Naive B cell (primary cell): ENCODE data around the gene IFNA5. TPM values are rescaled to one million over a fixed set of nuclear protein-coding genes. Genes with fewer than 3 reads are reported as not detected.
A peak's percentile ranks its signal among the peaks of the same experiment; 100 is the strongest.

Source experiments
- ATAC-seq, 2 donors: fragments of 150-1000 bp; cut with Tn5 transposase; 2 replicates each; pipeline ENCODE4 v1.10.0; 2021; ENCODE audit warnings: low read depth in 2 of 2, mild to moderate bottlenecking in 2 of 2, moderate library complexity in 2 of 2
- DNase-seq: peaks from one replicate; pipeline ENCODE4 v3.0.0; 2022
- H3K27ac Mint-ChIP-seq, 6 donors: one replicate each; pipeline ENCODE4 v1.8.0; 2020 to 2022; ENCODE audit warnings: mild to moderate bottlenecking in 6 of 6, mixed read lengths in 6 of 6, moderate library complexity in 5 of 6, inconsistent platforms in 2 of 6
- H3K27me3 Mint-ChIP-seq, 3 donors: one replicate each; pipeline ENCODE4 v1.8.0; 2021 to 2022; ENCODE audit warnings: mixed read lengths in 3 of 3, mild to moderate bottlenecking in 1 of 3
- H3K36me3 Mint-ChIP-seq, 2 donors: one replicate each; pipeline ENCODE4 v1.8.0; 2020 to 2022; ENCODE audit warnings: mixed read lengths in 2 of 2, inconsistent platforms in 1 of 2, mild to moderate bottlenecking in 1 of 2
- H3K4me1 Mint-ChIP-seq, 3 donors: one replicate each; pipeline ENCODE4 v1.8.0; 2020 to 2022; ENCODE audit warnings: mixed read lengths in 3 of 3, inconsistent platforms in 1 of 3, mild to moderate bottlenecking in 1 of 3, moderate library complexity in 1 of 3
- H3K4me3 Mint-ChIP-seq, 8 donors: one replicate each; pipeline ENCODE4 v1.8.0; 2020 to 2022; ENCODE audit warnings: mild to moderate bottlenecking in 8 of 8, mixed read lengths in 8 of 8, moderate library complexity in 8 of 8, inconsistent platforms in 2 of 8
- H3K9me3 Mint-ChIP-seq, 7 donors: one replicate each; pipeline ENCODE4 v1.8.0; 2020 to 2022; ENCODE audit warnings: mixed read lengths in 7 of 7, mild to moderate bottlenecking in 5 of 7, inconsistent platforms in 2 of 7, moderate library complexity in 1 of 7
- polyA plus RNA-seq, 6 donors: library from polyadenylated mRNA; unstranded; fragments of 300-500 nt; fragmentation: Illumina TruSeq; gene quantifications; one replicate each; pipeline ENCODE4 v1.2.3, GENCODE V29; 2021; ENCODE audit warnings: low read depth in 6 of 6

IFNA5 gene
- not detected for polyA plus RNA-seq

- DNase-seq: no peak
Measured at GRCh38 chr9:21305213-21305612, at the start of gene IFNA5. Gene IFNA5, minus strand, starts transcription at chr9:21305313. Its CDS starts 57 bp downstream, at chr9:21305256.

GRCh38 chr9:21350787-21351186 lies 45.7 kb upstream of the IFNA5 start, which contains the start of gene IFNA6:
Gene IFNA6, minus strand, starts transcription at chr9:21350887. Its CDS starts 0 bp downstream, at chr9:21350887.
- no peaks in the 10 kb centered on the region for H3K4me1 Mint-ChIP-seq
- ATAC-seq (no peak), DNase-seq (no peak)
- no peak within 1 kb of the TSS for H3K4me3 Mint-ChIP-seq
- H3K9me3 Mint-ChIP-seq: peaks cover 4 to 9% (median 5%) of the 10 kb centered on the region in 7 donors
- no peak within 1 kb of the TSS for H3K27ac Mint-ChIP-seq
- H3K27me3 Mint-ChIP-seq: peaks cover 34 to 41% (median 40%) of the 10 kb centered on the region in 3 donors
- peaks cover 0 to 8% of the 10 kb centered on the region in 2 donors for H3K36me3 Mint-ChIP-seq

More at GRCh38 chr9:21305213-21305612, at the start of gene IFNA5:
- Mint-ChIP-seq H3K4me1 (no peaks in the 10 kb centered on the region), H3K27ac (no peak within 1 kb of the TSS), H3K9me3 (no peaks in the 10 kb centered on the region), H3K27me3 (peaks cover 22 to 53% (median 25%) of the 10 kb centered on the region in 3 donors), H3K4me3 (no peak within 1 kb of the TSS), H3K36me3 (peaks cover 0 to 6% of the 10 kb centered on the region in 2 donors)
- ATAC-seq: no peak

- Mint-ChIP-seq H3K36me3 (no peaks in the 10 kb centered on the region), H3K4me1 (peaks cover 0 to 7% (median 5%) of the 10 kb centered on the region in 3 donors), H3K4me3 (no peak overlapping the region), H3K27ac (no peak overlapping the region), H3K27me3 (peaks cover 33 to 52% (median 49%) of the 10 kb centered on the region in 3 donors), H3K9me3 (peaks cover 0 to 3% (median 0%) of the 10 kb centered on the region in 7 donors)
- DNase-seq (no peak), ATAC-seq (no peak)
Measured at GRCh38 chr9:21348430-21348970, 43.4 kb upstream of the IFNA5 start.

- H3K4me3 Mint-ChIP-seq: no peak overlapping the region
- H3K4me1 Mint-ChIP-seq: peaks cover 3 to 17% (median 5%) of the 10 kb centered on the region in 3 donors
- no peaks in the 10 kb centered on the region for H3K36me3 Mint-ChIP-seq
- H3K27me3 Mint-ChIP-seq: peaks cover 44 to 62% (median 58%) of the 10 kb centered on the region in 3 donors
- H3K27ac Mint-ChIP-seq: peak overlapping the region in 1 of 6 donors; percentile 22
- ATAC-seq (no peak), DNase-seq (no peak)
- H3K9me3 Mint-ChIP-seq: no peaks in the 10 kb centered on the region
Measured at GRCh38 chr9:21340735-21341134, 35.6 kb upstream of the IFNA5 start.

GRCh38 chr9:21336457-21336856 lies 31.3 kb upstream of the IFNA5 start:
- Mint-ChIP-seq H3K9me3 (no peaks in the 10 kb centered on the region), H3K4me3 (peak overlapping the region in 5 of 8 donors; percentile 30 to 91 (median 51)), H3K27me3 (peaks cover 20 to 27% (median 25%) of the 10 kb centered on the region in 3 donors), H3K4me1 (peaks cover 23 to 37% (median 27%) of the 10 kb centered on the region in 3 donors), H3K27ac (peak overlapping the region in 1 of 6 donors; percentile 79), H3K36me3 (no peaks in the 10 kb centered on the region)
- ATAC-seq: no peak
- DNase-seq: no peak

- Mint-ChIP-seq H3K27ac (peak within 1 kb of the TSS; percentile 76 to 95 (median 87)), H3K9me3 (no peaks in the 10 kb centered on the region), H3K4me1 (peaks cover 23 to 38% (median 37%) of the 10 kb centered on the region in 3 donors), H3K27me3 (peaks cover 11 to 17% (median 12%) of the 10 kb centered on the region in 3 donors), H3K36me3 (no peaks in the 10 kb centered on the region), H3K4me3 (peak within 1 kb of the TSS; percentile 87 to 95 (median 92))
- peak; percentile 77 for DNase-seq
- ATAC-seq: peak; percentile 87 to 91
Measured at GRCh38 chr9:21334701-21335632, 29.9 kb upstream of the IFNA5 start, which contains the start of gene KLHL9. Gene KLHL9, minus strand, starts transcription at chr9:21335404. Its CDS starts 545 bp downstream, at chr9:21334859.

- Mint-ChIP-seq H3K9me3 (no peaks in the 10 kb centered on the region), H3K4me1 (peaks cover 23 to 41% (median 37%) of the 10 kb centered on the region in 3 donors)
- no peak for ATAC-seq
Measured at GRCh38 chr9:21333226-21333625, 28.1 kb upstream of the IFNA5 start.

GRCh38 chr9:21331676-21332402 lies 26.7 kb upstream of the IFNA5 start:
- DNase-seq (no peak), ATAC-seq (no peak)
- peaks cover 23 to 44% (median 37%) of the 10 kb centered on the region in 3 donors for H3K4me1 Mint-ChIP-seq
- no peak overlapping the region for H3K27ac Mint-ChIP-seq
- H3K9me3 Mint-ChIP-seq: no peaks in the 10 kb centered on the region
- no peaks in the 10 kb centered on the region for H3K36me3 Mint-ChIP-seq
- H3K4me3 Mint-ChIP-seq: peak overlapping the region in 1 of 8 donors; percentile 42
- no peaks in the 10 kb centered on the region for H3K27me3 Mint-ChIP-seq

More at GRCh38 chr9:21333226-21333625, 28.1 kb upstream of the IFNA5 start:
- H3K36me3 Mint-ChIP-seq: no peaks in the 10 kb centered on the region
- peaks cover 0 to 4% (median 3%) of the 10 kb centered on the region in 3 donors for H3K27me3 Mint-ChIP-seq
- H3K4me3 Mint-ChIP-seq: peak overlapping the region; percentile 10 to 95 (median 88)
- DNase-seq: no peak
- H3K27ac Mint-ChIP-seq: no peak overlapping the region

- Mint-ChIP-seq H3K4me3 (no peak overlapping the region), H3K27ac (no peak overlapping the region), H3K36me3 (no peaks in the 10 kb centered on the region), H3K27me3 (no peaks in the 10 kb centered on the region), H3K4me1 (peaks cover 10 to 22% (median 15%) of the 10 kb centered on the region in 3 donors), H3K9me3 (no peaks in the 10 kb centered on the region)
- ATAC-seq: peak; percentile 77 to 88
- peak; percentile 52 for DNase-seq
Measured at GRCh38 chr9:21326526-21327139, 21.5 kb upstream of the IFNA5 start.

GRCh38 chr9:21324047-21324446 lies 18.9 kb upstream of the IFNA5 start:
- no peak for DNase-seq
- ATAC-seq: no peak
- Mint-ChIP-seq H3K27me3 (no peaks in the 10 kb centered on the region), H3K4me1 (peaks cover 10 to 15% (median 10%) of the 10 kb centered on the region in 3 donors), H3K36me3 (no peaks in the 10 kb centered on the region), H3K4me3 (no peak overlapping the region), H3K9me3 (no peaks in the 10 kb centered on the region), H3K27ac (no peak overlapping the region)

GRCh38 chr9:21322911-21323461 lies 17.9 kb upstream of the IFNA5 start:
- no peaks in the 10 kb centered on the region for H3K9me3 Mint-ChIP-seq
- no peak for ATAC-seq

GRCh38 chr9:21320465-21320864 lies 15.4 kb upstream of the IFNA5 start:
- ATAC-seq (no peak), DNase-seq (no peak)
- H3K4me1 Mint-ChIP-seq: peaks cover 3 to 15% (median 10%) of the 10 kb centered on the region in 3 donors
- no peaks in the 10 kb centered on the region for H3K36me3 Mint-ChIP-seq
- H3K4me3 Mint-ChIP-seq: no peak overlapping the region
- H3K27ac Mint-ChIP-seq: peak overlapping the region in 1 of 6 donors; percentile 18
- peaks cover 0 to 6% (median 4%) of the 10 kb centered on the region in 3 donors for H3K27me3 Mint-ChIP-seq
- no peaks in the 10 kb centered on the region for H3K9me3 Mint-ChIP-seq

More at GRCh38 chr9:21322911-21323461, 17.9 kb upstream of the IFNA5 start:
- no peak for DNase-seq
- Mint-ChIP-seq H3K27me3 (no peaks in the 10 kb centered on the region), H3K36me3 (no peaks in the 10 kb centered on the region), H3K4me1 (peaks cover 7 to 15% (median 10%) of the 10 kb centered on the region in 3 donors), H3K4me3 (no peak overlapping the region), H3K27ac (no peak overlapping the region)
